GM12872 (cell line): ENCODE data around the gene PCDHGA1.

Source experiments
- TF ChIP-seq, protein P1 (sequence below): IDR thresholded peaks from 3 replicates; pipeline ENCODE4 v1.5.1; 2011; ENCODE audit warnings: low read depth, mild to moderate bottlenecking, low read length, moderate library complexity; ENCODE audit not compliant: insufficient read depth

PCDHGA1 gene

DNA sequence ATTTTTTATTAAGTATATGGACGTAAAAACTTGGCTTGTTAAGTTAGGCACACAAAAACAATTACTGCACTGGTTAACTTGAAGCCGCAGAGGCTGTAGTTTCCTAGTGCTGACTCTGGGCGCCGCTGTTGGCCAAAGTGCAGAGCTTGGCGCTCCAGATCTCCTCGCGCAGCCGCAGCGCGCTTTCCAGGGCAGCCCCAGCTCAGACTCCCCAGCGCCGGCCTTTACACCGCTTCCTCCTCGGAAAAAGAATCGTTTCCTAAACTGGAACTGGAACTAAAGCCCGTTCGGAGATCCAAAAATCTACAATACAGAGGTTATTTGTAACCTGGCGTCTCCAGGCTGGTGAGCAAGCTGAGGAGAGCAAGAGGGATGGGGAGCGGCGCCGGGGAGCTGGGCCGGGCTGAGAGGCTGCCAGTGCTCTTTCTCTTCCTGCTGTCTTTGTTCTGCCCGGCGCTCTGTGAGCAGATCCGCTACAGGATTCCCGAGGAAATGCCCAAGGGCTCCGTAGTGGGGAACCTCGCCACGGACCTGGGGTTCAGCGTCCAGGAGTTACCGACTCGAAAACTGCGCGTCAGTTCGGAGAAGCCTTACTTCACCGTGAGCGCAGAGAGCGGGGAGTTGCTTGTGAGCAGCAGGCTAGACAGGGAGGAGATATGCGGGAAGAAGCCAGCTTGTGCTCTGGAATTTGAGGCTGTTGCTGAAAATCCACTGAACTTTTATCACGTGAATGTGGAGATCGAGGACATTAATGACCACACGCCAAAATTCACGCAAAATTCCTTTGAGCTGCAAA lies 67.6 kb downstream of the PCDHGA1 start, which contains the start of gene PCDHGB5:
PCDHGB5 (plus strand) TSS at position 192 of the 796 bp plus-strand sequence; CDS start at position 373, 181 bp downstream.
- TF ChIP-seq, protein P1, sequence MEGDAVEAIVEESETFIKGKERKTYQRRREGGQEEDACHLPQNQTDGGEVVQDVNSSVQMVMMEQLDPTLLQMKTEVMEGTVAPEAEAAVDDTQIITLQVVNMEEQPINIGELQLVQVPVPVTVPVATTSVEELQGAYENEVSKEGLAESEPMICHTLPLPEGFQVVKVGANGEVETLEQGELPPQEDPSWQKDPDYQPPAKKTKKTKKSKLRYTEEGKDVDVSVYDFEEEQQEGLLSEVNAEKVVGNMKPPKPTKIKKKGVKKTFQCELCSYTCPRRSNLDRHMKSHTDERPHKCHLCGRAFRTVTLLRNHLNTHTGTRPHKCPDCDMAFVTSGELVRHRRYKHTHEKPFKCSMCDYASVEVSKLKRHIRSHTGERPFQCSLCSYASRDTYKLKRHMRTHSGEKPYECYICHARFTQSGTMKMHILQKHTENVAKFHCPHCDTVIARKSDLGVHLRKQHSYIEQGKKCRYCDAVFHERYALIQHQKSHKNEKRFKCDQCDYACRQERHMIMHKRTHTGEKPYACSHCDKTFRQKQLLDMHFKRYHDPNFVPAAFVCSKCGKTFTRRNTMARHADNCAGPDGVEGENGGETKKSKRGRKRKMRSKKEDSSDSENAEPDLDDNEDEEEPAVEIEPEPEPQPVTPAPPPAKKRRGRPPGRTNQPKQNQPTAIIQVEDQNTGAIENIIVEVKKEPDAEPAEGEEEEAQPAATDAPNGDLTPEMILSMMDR, result peak; percentile 36; the same call in 1 of the 3 replicates

DNA sequence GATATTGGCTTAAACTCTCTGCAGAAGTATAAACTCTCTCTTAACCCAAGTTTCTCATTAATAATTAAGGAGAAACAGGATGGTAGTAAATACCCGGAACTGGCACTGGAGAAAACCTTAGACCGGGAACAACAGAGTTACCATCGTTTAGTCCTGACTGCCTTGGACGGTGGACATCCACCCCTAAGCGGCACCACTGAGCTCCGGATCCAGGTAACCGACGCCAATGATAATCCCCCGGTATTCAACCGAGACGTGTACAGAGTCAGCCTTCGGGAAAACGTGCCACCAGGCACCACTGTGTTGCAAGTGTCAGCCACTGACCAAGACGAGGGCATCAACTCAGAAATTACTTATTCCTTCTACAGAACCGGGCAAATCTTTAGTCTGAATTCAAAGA lies 68.3 kb downstream of the PCDHGA1 start:
- TF ChIP-seq, protein P1, result no peak

DNA sequence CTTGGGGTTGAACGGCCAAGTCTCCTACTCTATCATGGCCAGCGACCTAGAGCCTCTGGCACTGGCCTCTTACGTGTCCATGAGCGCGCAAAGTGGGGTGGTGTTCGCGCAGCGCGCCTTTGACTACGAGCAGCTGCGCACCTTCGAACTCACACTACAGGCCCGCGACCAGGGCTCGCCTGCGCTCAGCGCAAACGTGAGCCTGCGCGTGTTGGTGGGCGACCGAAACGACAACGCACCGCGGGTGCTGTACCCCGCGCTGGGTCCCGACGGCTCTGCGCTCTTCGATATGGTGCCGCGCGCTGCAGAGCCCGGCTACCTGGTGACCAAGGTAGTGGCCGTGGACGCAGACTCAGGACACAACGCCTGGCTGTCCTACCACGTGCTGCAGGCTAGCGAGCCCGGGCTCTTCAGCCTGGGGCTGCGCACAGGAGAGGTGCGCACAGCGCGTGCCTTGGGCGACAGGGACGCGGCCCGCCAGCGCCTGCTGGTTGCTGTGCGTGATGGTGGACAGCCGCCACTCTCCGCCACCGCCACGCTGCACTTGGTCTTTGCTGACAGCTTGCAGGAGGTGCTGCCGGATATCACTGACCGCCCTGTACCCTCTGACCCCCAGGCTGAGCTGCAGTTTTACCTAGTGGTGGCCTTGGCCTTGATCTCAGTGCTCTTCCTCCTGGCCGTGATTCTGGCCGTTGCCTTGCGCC lies 69.4 kb downstream of the PCDHGA1 start:
- TF ChIP-seq, protein P1, result no peak

DNA sequence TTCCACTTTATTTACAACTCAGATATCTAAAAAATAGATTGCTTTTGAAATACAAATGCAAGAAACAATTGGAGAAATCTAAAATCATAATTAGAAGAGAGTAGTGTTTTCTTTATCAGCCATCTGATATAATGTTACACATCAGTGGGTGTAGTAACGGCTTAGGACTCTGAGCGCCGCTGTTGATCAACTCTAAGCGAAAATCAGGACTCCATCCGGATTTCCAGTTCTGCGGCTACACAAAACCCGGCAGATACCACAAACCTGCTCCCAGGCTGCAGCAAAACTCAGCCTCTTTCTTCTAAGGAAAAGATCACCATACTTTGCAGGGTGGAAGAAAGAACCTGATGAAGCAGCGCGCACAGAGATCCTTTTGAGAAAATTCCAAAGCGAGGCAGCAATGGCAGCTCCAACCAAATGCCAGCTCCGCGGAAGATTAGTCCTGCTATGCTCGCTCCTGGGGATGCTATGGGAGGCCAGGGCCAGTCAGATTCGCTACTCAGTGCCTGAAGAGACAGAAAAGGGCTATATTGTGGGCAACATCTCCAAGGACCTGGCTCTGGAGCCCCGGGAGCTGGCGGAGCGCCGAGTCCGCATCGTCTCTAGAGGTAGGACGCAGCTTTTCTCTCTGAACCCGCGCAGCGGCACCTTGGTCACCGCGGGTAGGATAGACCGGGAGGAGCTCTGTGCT lies 72.4 kb downstream of the PCDHGA1 start, which contains the start of gene PCDHGA9:
PCDHGA9 (plus strand) TSS at position 226 of the 691 bp plus-strand sequence; CDS start at position 401, 175 bp downstream.
- TF ChIP-seq, protein P1, result peak; percentile 52

DNA sequence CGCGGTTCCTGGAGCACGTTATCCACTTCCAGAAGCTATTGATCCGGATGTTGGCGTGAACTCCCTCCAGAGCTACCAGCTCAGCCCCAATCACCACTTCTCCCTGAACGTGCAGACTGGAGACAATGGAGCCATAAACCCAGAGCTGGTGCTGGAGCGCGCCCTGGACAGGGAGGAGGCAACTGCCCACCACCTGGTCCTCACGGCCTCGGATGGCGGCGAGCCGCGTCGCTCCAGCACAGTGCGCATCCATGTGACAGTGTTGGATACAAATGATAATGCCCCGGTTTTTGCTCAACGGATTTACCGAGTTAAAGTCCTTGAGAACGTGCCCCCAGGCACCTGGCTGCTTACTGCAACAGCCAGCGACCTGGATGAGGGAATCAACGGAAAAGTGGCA lies 73.1 kb downstream of the PCDHGA1 start:
- TF ChIP-seq, protein P1, result no peak

DNA sequence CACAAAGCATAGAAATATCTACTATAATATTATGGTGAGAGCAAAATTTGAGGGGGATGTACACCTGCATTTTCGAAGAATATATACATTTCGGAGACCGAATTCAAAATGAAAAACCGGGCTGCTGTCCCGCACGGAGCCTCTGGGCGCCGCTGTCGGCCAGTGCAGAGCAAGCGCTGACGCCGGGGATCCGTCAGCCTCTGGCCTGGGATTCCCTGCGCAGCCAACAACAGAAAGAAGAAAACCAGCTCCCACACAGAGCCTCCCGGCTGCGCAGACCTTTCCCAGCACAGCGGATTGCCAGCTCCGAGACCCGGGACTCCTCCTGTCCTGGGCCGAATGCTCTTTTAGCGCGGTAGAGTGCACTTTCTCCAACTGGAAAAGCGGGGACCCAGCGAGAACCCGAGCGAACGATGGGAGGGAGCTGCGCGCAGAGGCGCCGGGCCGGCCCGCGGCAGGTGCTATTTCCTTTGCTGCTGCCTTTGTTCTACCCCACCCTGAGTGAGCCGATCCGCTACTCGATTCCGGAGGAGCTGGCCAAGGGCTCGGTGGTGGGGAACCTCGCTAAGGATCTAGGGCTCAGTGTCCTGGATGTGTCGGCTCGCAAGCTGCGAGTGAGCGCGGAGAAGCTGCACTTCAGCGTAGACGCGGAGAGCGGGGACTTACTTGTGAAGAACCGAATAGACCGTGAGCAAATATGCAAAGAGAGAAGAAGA lies 77.6 kb downstream of the PCDHGA1 start, which contains the start of gene PCDHGB6:
PCDHGB6 (plus strand) TSS at position 232 of the 716 bp plus-strand sequence; CDS start at position 414, 182 bp downstream.
- TF ChIP-seq, protein P1, result peak; percentile 82
